GM19324 (cell line): ENCODE data around the gene LAMB1.

ENCODE experiments used
- ATAC-seq: cut with Tn5 transposase; IDR thresholded peaks from one replicate; pipeline ENCODE4 v1.9.1; 2021; ENCODE audit warnings: mild to moderate bottlenecking, moderate library complexity; ENCODE audit not compliant: unreplicated experiment, low FRiP score

LAMB1 gene

DNA sequence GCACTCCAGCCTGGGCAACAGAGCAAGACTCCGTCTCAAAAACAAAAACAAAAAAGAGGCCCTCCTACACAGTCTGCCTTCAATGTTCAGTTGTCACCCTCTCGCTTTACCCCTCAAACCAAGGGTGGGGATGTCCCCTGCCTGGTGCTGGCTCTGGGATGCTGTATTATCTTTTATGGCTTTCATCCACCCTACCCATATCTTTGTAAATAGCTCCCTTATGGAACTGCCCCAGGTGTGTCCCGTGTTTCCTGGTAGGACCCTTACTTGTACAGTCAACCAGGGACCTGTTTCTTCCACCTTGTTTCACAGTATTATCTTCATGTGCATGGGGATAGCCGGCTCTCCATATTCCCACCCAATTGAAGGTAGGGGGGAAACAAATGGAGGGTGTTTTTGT, 15.7 kb upstream of the LAMB1 start:
- ATAC-seq: no peak

DNA sequence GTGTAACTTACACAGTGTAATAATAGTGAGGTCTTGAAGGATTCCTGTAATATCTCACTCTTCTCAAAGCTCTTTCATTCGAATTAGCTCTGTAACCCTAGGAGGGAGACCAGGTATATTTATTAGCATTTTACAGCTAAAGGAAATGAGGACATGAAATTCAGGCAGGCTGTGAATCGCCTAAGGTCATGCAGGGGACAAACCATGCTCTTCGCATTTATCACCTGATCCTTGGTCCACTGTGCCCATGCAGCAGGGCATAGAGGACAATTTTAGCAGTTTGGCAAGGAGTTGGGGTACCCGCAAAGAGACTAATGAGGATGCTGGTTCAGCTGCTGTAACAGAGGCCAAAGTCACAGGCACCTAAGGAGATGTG, 14.8 kb upstream of the LAMB1 start:
- no peak for ATAC-seq

DNA sequence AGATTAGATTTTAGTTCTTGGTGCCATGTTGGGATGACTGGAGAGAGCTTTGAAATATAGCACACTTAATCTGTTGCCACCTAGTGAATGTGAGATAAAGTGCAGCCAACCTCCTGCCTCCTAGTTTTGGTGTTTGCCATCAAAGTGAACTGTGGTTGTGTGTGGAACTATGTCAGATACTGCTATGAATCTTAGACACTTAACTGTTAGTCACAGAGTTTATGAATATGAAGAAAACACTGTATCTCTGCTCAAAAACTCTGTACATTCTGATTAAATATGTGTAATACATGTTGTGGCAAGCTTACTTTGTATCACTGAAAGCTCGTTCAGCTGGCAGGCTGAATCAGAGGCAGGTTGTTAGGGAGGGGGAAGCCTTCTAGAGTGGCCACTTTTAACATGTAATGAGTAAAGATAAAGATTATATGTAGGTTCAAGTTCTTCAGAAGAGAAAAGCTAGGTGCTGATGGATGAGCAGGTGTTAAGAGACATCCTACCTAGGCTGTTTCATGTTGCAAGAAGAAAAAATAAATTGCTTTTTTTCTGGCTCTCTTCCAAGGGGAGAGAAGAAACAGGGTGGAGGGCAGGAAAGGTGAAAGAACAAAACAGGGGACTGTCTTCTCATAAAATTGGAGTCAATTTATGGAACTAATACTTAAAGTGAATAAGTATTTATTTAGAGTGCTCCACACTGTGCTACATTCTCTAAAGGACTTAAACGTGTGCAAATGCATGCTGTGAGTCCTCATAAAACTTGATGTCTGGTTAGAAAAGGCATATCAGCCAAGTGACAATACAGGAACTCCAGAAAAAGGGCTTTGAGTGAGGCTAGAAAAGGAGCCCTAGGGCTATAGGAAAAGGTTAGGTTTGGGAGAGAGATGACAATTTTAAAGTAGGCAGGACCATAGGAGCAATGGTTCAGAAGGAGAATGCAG, 14.1 kb upstream of the LAMB1 start:
- ATAC-seq: no peak

DNA sequence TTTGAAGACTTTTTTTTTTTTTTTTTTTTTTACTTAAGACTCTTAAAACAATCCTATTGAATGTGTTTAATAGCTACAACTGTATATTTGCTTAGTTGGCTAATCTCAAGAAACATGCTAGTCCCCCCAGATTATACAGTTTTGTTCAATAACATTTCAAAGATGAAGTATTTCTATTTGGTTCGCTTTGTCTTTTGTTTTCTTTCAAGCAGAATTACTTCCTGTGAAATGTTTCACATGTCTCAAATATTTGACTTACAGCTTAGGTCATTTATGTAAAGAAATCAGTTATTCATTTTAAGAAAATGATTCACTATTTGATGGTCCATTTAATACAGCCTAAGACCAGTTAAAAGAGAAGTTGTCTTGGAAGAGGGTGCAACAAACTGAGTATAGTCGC, 12.8 kb upstream of the LAMB1 start:
- ATAC-seq: no peak

DNA sequence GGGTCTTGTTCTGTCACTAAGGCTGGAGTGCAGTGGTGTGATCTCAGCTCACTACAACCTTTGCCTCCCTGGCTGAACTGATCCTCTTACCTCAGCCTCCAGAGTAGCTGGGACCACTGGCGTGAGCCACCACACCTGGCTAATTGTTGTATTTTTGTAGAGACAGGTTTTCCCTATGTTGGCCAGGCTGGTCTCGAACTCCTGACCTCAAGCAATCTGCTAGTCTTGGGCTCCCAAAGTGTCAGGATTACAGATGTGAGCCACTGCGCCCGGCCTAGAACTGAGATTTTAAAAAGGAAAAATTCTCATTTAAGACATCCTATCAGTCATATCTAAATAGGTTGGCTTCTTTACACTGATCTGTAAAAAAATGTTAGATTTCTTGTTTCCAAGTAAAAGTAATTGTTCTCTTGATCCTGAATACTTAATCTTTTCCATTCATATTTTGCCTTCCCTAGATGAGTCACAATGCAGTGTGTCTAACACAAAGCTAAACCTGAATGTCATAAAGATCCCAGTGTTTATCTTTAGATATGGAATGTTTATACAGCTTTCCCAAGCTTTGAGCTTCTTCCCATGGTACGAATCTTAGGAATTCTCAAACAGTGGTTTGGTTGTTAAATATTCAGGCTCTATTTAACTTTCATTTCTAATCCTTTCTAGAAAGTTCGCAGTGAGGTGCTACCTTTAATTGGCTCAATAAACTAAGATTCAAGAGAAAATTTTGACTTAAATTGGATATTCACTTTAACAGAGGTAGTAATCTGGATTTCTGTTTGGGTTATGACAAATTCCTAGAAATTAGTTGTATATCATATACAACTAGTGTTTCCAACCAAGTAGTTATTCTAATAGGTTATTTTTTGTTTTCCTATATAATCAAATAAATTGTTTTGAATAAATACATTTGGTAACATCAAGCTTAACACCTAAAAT, 12.1 kb upstream of the LAMB1 start:
- ATAC-seq: no peak

DNA sequence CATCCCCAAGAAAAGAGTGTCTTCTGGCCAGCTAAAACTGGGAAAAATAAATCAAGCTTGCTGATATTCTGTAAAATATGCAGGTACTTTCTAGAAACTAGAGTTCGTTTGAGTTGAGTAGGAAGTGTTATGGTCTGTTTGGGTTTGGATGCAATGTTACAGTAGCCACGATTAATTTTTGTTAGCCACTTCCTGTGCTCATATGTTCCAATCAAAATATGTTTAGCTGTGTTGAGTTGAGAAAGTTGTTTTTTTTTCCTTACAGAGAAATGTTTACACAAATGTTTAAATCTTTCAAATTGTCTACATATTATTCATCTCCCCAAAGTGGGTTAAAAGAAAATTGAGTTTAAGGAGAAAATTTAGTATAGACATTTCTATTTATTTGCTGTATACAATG, 11.3 kb upstream of the LAMB1 start:
- ATAC-seq: no peak

DNA sequence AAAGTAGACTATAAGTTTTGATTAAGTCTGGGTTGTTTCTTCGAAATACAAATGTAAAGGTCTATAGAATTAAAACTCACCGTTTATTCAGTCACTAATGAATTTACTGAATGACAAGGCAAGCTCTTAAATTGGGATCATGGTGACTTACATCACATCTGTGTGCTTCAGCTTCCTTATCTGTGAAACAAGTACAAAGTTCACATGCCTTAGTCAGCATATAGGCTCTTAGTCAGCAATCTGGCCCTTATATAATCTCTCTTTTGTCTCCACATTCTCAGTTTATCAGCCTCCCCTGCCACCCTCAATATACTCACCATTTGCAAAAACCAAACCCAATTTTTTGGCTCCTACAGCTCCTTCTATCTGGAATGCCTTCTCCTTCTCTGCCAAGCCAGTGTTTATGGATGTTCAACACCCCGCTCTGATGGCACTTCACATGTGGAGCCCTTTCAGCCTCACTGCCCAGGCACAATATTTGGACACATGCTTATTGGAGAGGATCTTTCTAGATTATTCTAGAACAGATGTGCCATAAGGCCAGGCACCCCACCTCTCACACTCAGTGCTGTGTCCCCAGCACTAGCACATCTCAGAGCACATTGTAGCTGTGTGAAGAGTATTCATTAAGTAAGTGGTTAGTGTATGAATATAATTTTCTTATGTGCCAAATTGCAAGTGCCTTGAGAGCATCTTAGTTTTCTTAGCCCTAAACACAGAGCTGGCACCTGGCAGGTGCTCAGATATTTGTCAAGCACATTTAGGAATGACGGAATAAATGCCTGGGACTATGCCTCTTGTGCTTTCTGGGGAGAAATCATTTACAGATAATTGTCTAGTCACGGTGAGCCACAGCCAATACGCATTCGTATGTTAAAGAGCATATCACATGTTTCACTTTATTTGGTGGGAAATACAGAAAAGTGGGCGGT, 9.8 kb upstream of the LAMB1 start:
- no peak for ATAC-seq

DNA sequence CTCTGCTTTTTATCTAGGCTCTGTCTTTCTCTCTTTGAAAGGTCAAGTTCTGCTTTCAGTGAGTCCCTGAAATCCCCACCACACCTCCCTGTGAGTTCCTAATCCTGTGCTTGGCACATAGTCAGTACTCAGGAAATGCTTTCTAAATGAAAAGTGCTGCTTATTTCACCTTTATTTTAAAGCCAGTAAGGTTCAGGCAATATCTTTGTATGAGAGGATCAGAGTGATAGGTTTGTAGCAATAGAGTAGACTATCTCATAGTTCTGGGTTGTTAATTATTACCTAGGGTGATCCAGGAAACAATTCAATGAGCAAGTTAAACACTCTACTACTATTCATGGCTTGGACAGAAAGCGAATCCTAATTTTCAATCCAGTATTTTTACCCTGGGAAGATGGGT, 7.4 kb upstream of the LAMB1 start:
- no peak for ATAC-seq

DNA sequence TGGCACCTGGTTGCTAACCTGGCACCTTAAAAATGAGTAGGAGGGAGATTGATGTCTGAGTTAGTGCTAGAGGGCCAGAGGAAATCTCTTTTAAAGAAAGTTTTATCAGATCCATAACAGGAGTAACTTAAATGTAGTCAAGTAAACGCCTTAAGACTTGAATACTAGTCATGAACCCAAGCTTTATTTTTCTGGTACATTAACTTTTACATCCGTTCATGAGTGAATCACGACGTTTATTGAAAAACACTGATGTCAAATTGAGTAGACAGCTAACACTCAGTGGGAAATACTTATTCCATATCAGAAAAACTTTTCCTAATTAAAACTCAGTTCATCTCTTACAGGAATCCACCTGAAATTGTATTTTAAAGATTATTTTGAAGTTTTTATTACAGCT, 6.9 kb upstream of the LAMB1 start:
- ATAC-seq: no peak

DNA sequence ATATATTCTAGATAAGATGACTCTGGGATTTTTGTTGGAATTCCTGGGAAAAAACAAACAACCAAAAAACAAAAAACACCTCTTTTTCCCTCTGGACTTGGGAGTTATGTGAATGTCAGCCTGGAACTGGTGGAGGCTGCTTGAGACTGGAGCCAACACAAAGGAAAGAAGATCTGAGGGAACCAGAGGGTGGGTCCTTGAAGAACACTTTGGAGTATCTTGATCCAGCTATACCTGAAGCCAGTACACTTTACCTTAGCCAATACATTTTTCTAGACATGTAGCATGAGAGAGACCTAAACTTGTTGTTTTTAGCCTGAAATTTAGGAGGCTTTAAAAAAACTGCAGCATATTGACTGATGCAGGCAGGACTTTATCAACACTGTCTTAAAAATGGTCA, 5.9 kb upstream of the LAMB1 start:
- ATAC-seq: no peak

DNA sequence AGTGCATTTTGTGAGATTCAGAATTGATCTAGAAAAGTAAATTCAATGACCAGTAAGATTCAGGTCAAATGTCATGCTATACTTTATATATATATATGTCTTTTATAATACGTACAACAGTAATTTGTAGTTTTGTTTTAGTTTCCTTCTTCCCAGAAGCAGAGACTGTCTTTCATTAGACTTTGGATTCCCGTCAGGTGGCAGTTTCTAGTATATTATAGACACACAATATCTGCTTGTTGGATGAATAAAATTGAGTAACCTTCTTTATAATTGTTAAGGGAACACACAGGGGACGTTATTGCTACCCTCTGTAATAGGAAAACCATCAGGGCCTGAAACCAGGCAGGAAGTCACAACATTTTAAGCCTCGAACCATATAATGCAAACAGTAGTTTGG, 5.3 kb upstream of the LAMB1 start:
- ATAC-seq: no peak

DNA sequence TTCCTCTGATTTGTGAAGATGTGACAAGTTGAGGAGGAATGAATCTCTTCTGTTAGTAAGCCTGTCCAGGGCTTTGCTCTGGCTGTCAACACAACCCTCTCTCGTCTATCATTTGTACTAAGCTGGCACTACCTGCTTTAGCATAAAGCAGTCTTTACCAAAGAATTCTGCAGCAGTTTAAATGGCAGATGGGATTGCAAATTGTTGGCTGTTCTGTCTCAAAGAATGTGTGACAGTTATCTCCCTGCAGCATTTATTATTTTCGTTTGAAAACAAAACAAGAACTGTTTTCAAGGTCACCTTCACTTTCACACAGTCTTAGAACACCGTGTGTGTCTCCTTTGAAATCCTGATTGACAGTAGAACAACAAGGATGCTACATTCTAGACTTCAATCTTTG, 4.8 kb upstream of the LAMB1 start:
- no peak for ATAC-seq

DNA sequence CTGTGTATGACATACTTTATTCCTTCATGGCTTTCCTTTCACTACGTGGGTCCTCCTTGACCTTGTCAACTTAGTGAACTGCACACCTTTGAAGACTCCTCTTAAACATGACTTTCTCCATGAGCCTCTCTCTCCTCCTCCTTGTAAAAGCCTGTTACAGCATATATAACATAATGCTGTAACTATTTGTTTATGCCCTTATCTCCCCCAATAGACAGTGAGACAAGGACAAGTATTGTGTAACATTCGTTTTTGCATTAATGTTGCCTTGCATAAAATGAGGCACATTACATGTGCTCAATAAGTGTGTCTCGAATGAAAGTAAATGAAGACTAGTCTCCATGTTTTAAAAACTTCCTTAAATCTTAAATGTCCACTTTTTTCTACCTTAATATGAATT, 4.3 kb upstream of the LAMB1 start:
- no peak for ATAC-seq

DNA sequence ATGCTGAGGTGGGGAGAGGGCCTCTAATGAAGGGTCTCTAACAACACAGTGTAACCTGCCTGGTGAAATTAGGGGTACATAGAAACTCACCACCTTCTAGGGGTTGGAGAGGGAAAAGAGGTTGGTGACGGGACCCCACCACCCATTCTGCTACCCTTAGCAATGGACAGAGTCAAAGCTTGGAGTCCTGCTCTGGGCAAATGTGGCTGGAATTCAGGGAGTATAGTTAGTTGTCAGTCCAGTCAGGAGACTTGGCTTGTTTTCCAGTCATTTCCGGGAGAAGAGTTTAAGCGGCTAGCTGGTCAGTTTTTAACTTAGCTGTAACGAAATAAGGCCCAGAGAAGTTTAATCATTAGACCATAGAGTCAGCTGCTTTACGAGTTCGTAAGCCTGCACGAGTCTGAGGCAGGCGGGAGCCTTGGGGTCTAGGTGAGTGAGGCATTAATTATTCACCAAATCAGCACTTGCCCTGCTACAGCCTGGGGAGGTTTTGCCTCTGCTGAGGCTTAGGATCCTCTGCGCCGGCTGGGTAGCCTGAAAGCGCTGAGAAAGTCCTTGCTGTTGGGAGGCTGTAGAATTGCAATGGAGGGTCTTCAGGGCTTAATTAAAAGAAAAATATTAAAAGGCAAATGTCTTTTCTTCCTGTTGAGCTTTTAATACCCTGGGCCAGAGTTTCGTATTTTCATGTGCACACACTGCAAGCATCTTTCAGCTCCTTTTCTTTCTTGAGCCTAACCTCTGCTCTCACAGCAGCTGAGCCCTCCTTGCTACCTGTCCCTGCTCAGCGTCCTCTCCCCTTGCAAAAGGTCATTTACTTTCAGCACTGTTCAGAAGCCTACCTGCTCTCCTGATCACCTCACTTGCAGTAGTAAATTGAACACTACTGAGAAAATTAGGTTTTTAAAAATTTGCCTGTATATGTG, 1.5 kb upstream of the LAMB1 start:
- ATAC-seq: no peak

DNA sequence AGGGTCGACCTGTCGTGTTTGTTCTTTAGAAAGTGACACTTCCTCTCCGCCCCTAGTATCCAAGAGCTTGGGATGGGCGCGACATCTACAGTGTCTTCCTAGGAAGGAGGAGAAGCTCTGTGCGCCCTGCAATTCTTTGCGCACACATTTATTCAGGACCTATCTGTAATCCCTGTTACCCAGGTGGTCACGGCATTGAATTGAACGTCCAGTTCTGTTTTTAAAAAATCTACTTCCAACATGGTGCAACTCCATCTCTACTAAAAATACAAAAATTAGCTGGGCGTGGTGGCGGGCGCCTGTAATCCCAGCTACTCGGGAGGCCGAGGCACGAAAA, 606 bp upstream of the LAMB1 start:
- ATAC-seq: no peak

DNA sequence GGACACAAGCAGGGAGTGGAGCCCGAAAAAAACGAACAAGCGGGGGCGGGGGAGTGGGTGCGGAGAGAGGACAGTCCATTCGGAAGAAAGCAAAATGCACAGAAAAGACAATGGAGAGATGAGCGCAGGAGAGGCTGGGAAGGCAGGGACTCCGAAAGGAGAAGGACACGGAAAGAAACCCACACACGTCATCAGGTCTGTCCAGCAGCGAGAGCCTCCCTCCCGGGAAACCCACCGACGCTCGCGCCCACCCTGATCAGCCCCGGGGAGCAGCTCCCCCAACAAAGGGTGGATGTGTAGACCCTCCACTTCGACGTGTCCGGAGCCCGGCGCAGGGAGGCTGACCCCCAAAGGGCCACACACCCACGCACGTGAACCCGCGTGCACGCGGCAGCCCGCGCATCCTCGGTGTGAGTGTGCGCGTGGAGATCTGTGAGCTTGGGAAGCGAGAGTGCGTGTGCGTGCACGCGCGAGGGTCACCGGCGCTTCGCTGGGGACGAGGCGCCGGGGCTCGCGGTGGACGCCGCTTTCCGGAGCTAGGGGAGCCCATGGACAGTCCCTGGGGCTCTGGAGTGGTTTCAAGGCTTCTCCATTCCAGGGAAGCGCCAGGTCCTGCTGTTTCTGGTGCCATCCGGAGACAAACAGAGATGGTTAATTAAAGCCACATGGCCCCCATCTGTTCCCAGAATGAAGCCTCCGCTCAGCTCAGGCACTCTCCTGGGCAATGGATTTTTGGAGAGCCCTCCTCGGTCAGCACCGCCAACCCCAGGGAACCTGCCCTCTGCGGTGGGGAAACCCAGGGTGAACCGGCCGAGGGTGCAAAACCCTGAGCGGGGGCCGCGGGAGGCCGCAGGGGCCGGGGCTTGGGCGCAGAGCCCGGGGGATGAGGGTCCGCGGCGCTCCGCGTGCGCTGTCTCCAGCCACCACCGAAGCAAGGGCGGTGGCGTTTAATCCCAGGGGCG, 916 bp downstream of the LAMB1 start:
- no peak for ATAC-seq

DNA sequence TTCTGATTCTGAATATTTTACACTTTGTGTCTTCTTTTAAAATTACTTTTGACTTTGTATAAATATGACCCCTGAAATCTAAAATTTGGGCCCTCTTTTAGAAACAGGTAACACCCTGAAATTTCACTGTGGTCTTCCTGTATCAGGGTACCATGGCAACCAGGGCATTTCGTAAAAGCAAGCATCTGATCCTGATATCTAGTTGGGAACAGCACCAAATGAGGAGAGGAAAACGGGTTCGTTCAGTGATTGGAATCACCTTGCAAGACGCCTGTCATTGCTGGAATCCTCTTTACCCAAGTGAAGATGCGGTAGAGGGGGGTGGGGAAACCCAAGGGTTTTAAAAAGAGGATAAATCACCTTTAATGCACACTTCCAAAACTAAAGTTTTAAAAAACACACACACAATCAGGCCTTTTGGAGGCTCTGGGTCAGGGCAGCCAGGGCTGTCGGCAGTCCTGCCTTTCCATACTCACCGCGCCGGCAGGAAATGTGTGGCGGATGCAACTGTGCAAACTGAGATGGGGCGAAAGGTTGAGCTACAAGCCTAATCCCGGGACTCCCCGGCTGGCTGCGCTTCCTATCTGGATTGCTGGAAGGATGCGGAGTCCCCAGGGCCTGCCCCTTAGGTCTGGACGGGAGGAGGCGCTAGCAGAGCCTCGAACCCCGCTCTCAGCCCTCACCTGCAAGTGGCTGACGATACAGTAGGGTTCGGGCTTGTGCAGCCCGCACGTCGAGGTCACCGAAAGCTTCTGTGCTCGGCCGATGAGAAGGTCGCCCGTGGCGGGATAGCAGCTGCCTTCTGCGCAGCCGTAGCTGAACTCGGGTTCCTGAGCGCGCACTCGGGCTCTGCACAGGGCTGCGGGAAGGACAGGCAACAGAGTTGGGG, 1.8 kb downstream of the LAMB1 start:
- no peak for ATAC-seq
